Fibroblast of the aortic adventitia (primary cell): ENCODE data around the gene NT5C3A. TPM values are rescaled to one million over a fixed set of nuclear protein-coding genes. Genes with fewer than 3 reads are reported as not detected.
"Not testable (repeated sequence)": the region's sequence is repeated elsewhere in the genome, so short reads cannot be mapped to it uniquely, and the experiment has no call there.

Experiments used
- DNase-seq: peaks from one replicate; pipeline ENCODE4 v3.0.0-alpha.2; 2010; ENCODE audit warnings: low read depth
- H3K4me3 ChIP-seq: 2 replicates; pipeline ENCODE4 v1.5.1; 2011; ENCODE audit warnings: low read depth, mild to moderate bottlenecking, control low read depth, low read length, moderate library complexity
- CTCF ChIP-seq: IDR thresholded peaks from 2 replicates; pipeline ENCODE4 v1.5.1; 2011; ENCODE audit warnings: mild to moderate bottlenecking, low read length, control low read depth, inconsistent platforms; ENCODE audit not compliant: insufficient read depth
- small RNA-seq: library from RNA; depleted of rRNA; stranded (forward); fragments of <200 nt; gene quantifications from one replicate; pipeline ENCODE3, GENCODE V24; 2012
- total RNA-seq: library from RNA; depleted of rRNA; stranded (reverse); fragments of >200 nt; gene quantifications from 2 replicates; pipeline ENCODE4 v1.2.3, GENCODE V29; 2012; ENCODE audit warnings: low replicate concordance

The NT5C3A gene
- total RNA-seq, 1 donor: 26.8 TPM

- peak; percentile 31 for DNase-seq
- not testable (repeated sequence) for H3K4me3 ChIP-seq
- TF ChIP-seq CTCF: peak; percentile 25
Measured at GRCh38 chr7:32964461-32965159, 98.0 kb downstream of the NT5C3A start.

Small RNA genes within 50 kb of the gene (small RNA-seq; reads per million reads assigned to genes)
- gene RN7SL505P: not detected
- not detected for gene RNU6-388P
- not detected for gene RPS29P14

Other genes with a start within 250 kb of the NT5C3A start
- 18.2 and 35.9 TPM in 2 replicates for gene KBTBD2, start 171.0 kb downstream of the NT5C3A start, total RNA-seq
- gene FKBP9, start 105.3 kb downstream of the NT5C3A start, total RNA-seq: 387 and 831 TPM in 2 replicates
- gene RP9, start 46.6 kb upstream of the NT5C3A start, total RNA-seq: 7.2 and 7.7 TPM in 2 replicates
- gene BBS9, start 66.8 kb upstream of the NT5C3A start, total RNA-seq: 26.8 and 31.1 TPM in 2 replicates